Choroid plexus epithelial cell (primary cell): ENCODE measurements around the gene CARS1.

Source experiments
- DNase-seq: peaks from one replicate; pipeline ENCODE4 v3.0.0-alpha.2; 2010; ENCODE audit warnings: low read depth
- H3K4me3 ChIP-seq: 2 replicates; pipeline ENCODE4 v1.5.1; 2011; ENCODE audit warnings: low read depth, mild to moderate bottlenecking, control low read depth, low read length, moderate library complexity
- TF ChIP-seq, protein P1 (sequence below): conservative IDR thresholded peaks from 2 replicates; pipeline ENCODE4 v1.5.1; 2011; ENCODE audit warnings: low read depth, mild to moderate bottlenecking, control low read depth, inconsistent platforms, low read length, moderate library complexity

Gene CARS1

GRCh38 chr11:2954263-2954662 lies 103.0 kb downstream of the CARS1 start:
- DNase-seq, result no peak
- TF ChIP-seq, protein P1, sequence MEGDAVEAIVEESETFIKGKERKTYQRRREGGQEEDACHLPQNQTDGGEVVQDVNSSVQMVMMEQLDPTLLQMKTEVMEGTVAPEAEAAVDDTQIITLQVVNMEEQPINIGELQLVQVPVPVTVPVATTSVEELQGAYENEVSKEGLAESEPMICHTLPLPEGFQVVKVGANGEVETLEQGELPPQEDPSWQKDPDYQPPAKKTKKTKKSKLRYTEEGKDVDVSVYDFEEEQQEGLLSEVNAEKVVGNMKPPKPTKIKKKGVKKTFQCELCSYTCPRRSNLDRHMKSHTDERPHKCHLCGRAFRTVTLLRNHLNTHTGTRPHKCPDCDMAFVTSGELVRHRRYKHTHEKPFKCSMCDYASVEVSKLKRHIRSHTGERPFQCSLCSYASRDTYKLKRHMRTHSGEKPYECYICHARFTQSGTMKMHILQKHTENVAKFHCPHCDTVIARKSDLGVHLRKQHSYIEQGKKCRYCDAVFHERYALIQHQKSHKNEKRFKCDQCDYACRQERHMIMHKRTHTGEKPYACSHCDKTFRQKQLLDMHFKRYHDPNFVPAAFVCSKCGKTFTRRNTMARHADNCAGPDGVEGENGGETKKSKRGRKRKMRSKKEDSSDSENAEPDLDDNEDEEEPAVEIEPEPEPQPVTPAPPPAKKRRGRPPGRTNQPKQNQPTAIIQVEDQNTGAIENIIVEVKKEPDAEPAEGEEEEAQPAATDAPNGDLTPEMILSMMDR, result no peak
- no peak overlapping the region for H3K4me3 ChIP-seq

GRCh38 chr11:2952290-2952689 lies 104.9 kb downstream of the CARS1 start:
- no peak overlapping the region for H3K4me3 ChIP-seq
- no peak for DNase-seq
- TF ChIP-seq, protein P1, result no peak

DNA sequence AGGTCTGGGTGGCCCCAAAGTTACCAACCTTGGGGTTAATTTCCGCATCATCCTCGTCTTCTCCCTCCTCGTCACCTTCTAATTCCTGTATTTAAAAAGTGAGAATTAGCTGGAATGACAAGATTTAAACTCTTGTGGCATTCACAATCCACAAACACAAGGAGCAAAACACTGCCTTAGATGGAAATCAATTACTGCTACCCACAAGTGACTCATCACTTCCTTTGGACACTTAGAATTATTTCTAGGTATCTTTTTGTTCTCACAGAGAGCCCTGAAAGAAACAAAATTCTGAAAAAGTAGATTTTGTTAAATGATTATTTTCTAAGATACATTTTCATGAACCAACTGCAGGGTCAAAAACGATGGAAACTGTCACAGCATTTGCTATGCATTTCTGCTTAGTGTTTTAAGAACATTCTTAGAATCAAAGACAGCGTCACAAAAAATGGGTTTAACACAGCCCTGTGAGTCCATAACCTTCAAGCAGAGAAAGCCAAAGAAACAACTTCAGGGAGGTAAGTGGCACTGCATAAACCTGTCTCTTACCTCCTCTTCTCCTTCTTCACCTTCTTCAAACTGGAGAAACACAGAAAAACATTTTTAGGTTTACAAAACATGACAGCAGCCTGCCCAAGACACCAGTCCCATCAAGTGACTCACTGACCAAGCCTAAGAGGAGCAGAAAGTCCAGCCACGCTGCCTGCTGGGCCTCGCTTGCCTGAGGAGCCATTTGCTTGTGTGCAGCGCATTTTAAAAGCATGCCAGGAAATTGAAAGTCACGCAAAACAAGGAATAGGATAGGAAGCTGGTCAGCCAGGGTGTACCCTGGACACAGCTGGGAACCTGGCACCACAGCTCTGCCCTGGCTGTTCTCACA lies 105.8 kb downstream of the CARS1 start:
- TF ChIP-seq, protein P1, result no peak
- peak; percentile 71 for DNase-seq
- H3K4me3 ChIP-seq, result no peak overlapping the region
